GM18499 (cell line): Measurements from ENCODE around the gene CCDC186.

ENCODE experiments used
- ATAC-seq: cut with Tn5 transposase; IDR thresholded peaks from one replicate; pipeline ENCODE4 v1.9.1; 2021; ENCODE audit warnings: moderate number of reproducible peaks; ENCODE audit not compliant: insufficient read depth, unreplicated experiment

The CCDC186 gene

GRCh38 chr10:114118514-114118913 lies 55.5 kb downstream of the CCDC186 start:
- ATAC-seq: no peak

- ATAC-seq: no peak
These were observed 56.3 kb downstream of the CCDC186 start for GRCh38 chr10:114117728-114118127.

GRCh38 chr10:114115661-114116445 lies 58.1 kb downstream of the CCDC186 start:
- no peak for ATAC-seq

- no peak for ATAC-seq
These were observed 63.6 kb downstream of the CCDC186 start for GRCh38 chr10:114110174-114110972.

- ATAC-seq: no peak
These were observed 70.7 kb downstream of the CCDC186 start for GRCh38 chr10:114103284-114103683.

- no peak for ATAC-seq
These were observed 71.7 kb downstream of the CCDC186 start for GRCh38 chr10:114102256-114102655.

- no peak for ATAC-seq
These were observed 72.9 kb downstream of the CCDC186 start for GRCh38 chr10:114100848-114101741.

- ATAC-seq: no peak
These were observed 77.1 kb downstream of the CCDC186 start for GRCh38 chr10:114096864-114097263.

- ATAC-seq: peak; percentile 53
These were observed 78.3 kb downstream of the CCDC186 start for GRCh38 chr10:114095559-114096337.

- no peak for ATAC-seq
These were observed 79.2 kb downstream of the CCDC186 start for GRCh38 chr10:114094795-114095194.

GRCh38 chr10:114087655-114088054 lies 86.3 kb downstream of the CCDC186 start:
- ATAC-seq: no peak

- ATAC-seq: no peak
These were observed 86.7 kb downstream of the CCDC186 start for GRCh38 chr10:114087255-114087654.

GRCh38 chr10:114084215-114084614 lies 89.8 kb downstream of the CCDC186 start:
- no peak for ATAC-seq

- no peak for ATAC-seq
These were observed 91.0 kb downstream of the CCDC186 start for GRCh38 chr10:114083040-114083439.

GRCh38 chr10:114081911-114082583 lies 92.0 kb downstream of the CCDC186 start:
- ATAC-seq: no peak

- no peak for ATAC-seq
These were observed 94.6 kb downstream of the CCDC186 start for GRCh38 chr10:114079421-114079820.

GRCh38 chr10:114078346-114078745 lies 95.7 kb downstream of the CCDC186 start:
- ATAC-seq: no peak

- ATAC-seq: no peak
These were observed 96.2 kb downstream of the CCDC186 start for GRCh38 chr10:114077815-114078219.

GRCh38 chr10:114077347-114077746 lies 96.7 kb downstream of the CCDC186 start:
- ATAC-seq: no peak
